GM21723 (cell line): ENCODE data around the gene TEX52.
"Not testable (repeated sequence)": the region's sequence is repeated elsewhere in the genome, so short reads cannot be mapped to it uniquely, and the experiment has no call there.

ENCODE experiments used
- ATAC-seq: cut with Tn5 transposase; IDR thresholded peaks from one replicate; pipeline ENCODE4 v1.9.1; 2021; ENCODE audit warnings: mild to moderate bottlenecking, moderate library complexity; ENCODE audit not compliant: unreplicated experiment

The TEX52 gene

GRCh38 chr12:2868986-2869632 lies 12.3 kb upstream of the TEX52 start:
- ATAC-seq: not testable (repeated sequence)

DNA sequence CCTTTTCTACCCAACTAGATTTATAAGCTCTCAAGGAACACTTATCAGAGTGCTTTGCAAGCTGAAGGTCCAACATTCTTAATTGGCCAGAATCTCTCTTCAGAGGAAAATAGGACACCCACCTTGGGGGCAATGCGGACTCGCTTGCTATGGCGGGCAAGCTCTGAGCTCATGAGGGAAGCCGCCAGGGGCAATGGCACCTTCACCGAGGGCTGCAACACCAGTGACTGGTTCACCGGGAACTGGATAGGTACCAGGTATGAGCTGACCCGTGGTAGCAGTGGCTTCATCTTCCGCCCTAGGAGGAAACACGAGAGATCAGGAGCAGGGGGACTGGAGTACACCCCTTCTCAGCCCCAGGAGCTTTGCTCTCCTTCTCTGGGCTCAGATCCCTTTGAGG lies 7.4 kb upstream of the TEX52 start:
- no peak for ATAC-seq

GRCh38 chr12:2863402-2863801 lies 6.6 kb upstream of the TEX52 start:
- ATAC-seq: not testable (repeated sequence)

GRCh38 chr12:2862876-2863275 lies 6.0 kb upstream of the TEX52 start:
- no peak for ATAC-seq

GRCh38 chr12:2860170-2860569 lies 3.3 kb upstream of the TEX52 start:
- ATAC-seq: no peak

- no peak for ATAC-seq
These were observed 2.1 kb upstream of the TEX52 start for GRCh38 chr12:2858944-2859421.

GRCh38 chr12:2858334-2858733 lies 1.5 kb upstream of the TEX52 start:
- no peak for ATAC-seq

DNA sequence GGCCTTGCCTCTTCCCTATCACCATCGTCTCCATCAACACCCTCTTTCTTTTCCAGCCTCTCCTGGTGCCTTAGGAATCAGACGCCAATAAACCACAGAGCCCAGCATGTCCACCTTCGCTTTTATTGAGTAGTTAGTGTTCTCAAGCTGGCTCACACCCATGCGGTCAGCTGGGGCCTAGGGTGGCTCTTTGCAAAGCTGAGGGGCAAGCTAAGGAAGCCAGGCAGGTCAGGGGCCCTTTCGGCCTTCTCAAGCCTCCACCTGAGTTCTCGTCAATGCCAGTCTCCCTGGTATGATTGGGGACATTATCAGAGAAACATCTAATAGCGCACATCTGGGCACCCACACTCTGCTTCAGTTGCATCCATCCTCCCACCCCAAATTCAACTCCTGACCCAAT lies 737 bp upstream of the TEX52 start:
- no peak for ATAC-seq

GRCh38 chr12:2856051-2856450 lies 788 bp downstream of the TEX52 start:
- no peak for ATAC-seq

DNA sequence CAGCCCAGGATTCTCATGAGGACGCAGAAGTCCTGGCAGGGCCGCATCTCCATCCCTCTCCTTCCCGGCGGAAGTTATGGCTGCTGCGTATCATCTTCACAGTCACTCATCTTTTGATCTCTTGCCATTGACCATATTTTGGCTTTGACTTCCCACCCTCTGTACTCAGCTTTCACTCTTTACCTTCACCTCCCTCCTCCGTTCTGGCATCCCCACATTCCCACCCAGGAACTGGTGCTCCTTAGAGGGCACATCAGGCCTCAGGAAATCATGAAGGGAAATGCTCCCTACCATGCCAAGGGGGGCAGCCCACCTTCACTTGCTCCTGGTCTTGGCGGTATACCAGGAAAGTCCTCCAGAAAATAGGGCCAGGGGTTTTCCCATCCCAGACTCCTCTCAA lies 1.3 kb downstream of the TEX52 start:
- ATAC-seq: no peak

DNA sequence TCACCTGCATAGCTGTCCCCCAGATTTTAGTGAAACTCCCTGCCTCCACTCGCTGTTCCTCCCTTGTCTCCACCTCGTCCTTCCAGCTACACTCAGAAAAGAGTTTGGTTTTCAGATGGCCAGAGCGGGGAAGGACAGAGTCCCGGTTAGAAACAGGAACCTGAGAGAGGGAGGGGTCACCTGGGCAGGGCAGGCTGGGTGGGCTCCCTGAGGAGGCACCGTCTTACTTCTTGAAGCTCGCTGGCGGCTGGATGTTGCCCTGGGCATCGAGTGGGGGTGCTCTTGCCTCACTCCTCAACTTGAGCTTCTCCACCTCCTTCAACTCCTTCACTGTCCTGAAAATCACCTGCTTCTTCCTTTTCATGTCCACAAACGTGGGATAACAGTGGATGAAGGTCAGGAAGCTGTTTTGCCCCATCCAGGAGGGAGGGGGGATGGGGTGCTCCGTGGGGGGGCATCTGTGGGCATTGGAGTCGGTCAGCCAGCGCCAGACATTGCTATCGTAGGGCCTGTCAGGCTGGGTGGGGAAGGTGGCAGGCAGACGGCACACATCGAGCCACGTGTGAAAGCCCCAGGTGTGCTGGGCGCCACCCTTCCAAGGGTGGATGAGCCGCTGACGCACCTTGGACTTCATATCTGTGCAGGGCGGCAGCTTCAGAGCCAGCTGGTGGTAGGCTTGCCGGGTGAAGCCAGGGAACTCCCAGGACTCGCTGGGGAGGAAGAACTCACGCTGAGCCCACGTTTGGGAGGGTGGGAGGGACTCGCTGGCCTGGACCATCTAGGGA lies 2.0 kb downstream of the TEX52 start:
- no peak for ATAC-seq

- no peak for ATAC-seq
These were observed 3.2 kb downstream of the TEX52 start for GRCh38 chr12:2853626-2854025.

DNA sequence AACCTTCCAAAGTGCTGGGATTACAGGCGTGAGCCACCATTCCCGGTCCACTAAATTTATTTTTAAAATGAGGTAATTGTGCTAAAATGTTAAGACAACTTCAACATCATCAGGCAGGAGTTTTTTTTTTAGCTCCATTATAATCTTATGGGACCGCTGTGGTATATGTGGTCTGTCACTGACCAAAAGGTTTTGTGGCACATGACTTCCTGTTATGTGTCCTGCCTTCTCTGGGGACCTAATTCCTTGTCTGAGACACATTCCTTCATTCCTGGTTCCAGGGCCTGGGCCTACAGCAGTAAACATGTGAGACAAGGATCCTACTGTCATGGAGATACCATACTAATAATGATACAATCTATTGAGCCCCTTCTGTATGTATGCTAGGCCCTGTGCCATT lies 4.9 kb downstream of the TEX52 start:
- no peak for ATAC-seq

DNA sequence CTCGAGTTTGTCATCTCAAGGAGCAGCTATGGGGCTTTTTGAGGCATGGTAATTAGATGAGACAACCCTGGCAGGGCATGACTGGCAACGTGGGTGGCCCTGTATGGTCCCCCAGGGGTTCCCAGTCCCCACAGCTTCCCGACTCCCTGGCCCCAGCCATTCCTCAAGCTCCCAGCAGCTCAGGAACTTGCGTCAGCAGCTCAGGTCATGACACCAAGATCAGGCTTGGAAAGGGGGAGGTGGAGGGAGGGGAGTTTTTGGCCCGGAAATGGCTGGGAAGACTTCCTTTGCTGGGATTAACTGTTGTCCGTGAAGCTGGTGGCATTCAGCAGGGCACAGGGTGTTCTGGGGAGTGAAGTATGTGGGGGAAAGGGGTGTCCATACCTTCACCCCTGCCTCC lies 11.6 kb downstream of the TEX52 start:
- ATAC-seq: no peak

- no peak for ATAC-seq
These were observed 12.1 kb downstream of the TEX52 start for GRCh38 chr12:2844786-2845185.

- no peak for ATAC-seq
These were observed 13.9 kb downstream of the TEX52 start for GRCh38 chr12:2842948-2843347.

DNA sequence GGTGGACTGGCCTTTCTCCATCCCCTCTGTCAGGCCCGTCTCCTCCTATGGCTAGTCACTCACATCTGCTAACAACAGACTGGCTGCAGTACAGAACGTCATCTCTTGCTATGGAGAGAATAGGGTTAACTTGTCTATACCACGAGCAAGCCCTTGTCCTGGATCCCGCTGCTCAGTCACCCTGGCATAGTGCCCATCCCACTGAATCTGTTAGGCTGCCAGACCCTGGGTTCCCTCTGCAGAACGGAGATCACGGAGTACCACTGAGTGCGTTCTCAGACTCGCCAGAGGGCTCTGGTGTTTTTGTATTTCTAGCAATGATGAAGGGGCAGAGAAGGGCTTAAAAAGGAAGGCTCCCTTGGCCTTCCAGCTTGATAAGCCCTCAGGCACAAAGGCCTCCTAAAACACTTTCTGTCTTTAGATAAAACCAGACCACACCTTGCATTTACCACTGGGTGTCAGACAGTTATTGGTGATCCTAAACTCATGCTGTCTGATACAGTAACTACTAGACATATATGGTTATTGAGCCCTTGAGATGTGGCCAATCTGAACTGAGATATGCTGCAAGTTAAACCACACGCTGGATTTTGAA lies 15.7 kb downstream of the TEX52 start:
- no peak for ATAC-seq

GRCh38 chr12:2836574-2836973 lies 20.3 kb downstream of the TEX52 start:
- ATAC-seq: no peak

DNA sequence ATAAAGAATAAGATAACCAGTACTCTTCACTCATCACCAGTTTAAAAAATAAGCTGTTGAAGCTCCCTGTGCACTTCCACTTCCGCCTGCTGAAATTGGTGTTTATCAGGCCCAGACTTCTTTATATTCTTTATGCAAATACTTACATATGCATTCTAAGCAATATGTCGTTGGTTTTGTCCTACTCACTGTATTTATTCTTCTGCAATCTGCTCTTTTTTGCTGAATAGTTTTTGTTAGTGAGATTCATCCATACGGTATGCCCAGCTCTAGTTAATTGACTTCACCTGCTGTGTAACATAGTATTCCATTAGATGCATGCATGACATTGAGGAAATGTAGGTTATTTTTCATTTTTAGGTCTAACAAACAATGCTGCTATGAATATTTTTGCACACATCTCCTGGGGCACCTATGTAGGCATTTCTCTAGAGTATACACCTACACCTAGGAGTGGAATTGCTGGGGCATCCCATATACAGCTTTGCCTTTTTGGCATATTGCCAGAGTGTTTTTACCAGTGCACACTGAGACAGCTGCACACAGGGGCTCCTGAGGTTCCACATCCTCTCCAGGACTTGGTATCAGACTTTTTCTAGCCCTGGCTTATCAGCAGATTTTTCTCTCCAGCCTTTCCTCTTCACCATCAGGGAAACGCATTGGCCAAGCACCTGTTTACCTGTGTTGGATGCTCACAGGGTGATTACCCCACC lies 21.0 kb downstream of the TEX52 start:
- ATAC-seq: no peak

- ATAC-seq: no peak
These were observed 22.0 kb downstream of the TEX52 start, which contains the start of gene NRIP2 for GRCh38 chr12:2834581-2835491. Gene NRIP2, minus strand, starts transcription at chr12:2835035. Its CDS starts 52 bp downstream, at chr12:2834983.
